ENCODE results near the gene CST7.

DNA sequence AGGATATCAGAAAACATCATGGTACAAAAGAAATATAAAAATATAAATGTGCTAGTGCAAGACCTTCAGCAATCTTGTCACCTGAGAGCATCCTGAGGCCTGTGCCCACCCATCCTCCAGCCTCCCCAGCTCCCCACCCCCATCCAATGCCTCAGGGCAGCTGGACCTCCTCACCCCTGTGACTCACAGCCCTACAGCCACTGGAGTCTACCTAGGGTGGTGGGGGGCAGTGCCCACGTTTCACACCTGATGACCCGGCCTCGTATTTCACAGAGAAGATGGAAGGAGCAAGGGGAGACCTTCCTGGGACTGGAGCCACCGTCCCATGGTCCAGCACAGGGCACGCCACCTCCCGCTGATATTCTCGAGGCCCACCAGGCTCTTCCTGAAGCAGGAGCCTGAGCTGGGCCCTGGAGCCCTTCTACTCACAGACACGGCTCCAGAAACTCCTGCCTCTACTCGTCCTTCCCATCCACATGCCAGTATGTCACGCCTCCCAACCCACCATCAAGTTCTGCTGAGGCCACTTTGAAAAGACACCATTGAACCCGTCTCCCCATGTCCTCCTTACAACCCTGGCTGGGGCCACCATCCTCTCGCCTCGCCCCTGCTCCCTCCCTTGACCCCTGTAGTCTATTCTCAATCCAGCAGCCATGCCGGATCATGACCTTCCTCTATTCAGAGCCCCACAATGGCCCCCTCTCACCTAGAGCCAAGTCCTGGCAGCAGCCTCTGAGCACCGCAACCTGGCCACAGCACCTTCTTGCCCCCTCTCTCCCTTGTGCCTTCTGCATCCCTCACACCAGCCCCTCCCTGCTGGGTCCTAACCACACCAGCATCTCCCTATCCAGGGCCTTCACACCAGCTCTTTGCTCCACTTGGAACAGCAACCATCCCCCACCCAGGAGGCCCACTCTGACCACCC lies 30.2 kb downstream of the CST7 start:
- TF ChIP-seq, protein P1, sequence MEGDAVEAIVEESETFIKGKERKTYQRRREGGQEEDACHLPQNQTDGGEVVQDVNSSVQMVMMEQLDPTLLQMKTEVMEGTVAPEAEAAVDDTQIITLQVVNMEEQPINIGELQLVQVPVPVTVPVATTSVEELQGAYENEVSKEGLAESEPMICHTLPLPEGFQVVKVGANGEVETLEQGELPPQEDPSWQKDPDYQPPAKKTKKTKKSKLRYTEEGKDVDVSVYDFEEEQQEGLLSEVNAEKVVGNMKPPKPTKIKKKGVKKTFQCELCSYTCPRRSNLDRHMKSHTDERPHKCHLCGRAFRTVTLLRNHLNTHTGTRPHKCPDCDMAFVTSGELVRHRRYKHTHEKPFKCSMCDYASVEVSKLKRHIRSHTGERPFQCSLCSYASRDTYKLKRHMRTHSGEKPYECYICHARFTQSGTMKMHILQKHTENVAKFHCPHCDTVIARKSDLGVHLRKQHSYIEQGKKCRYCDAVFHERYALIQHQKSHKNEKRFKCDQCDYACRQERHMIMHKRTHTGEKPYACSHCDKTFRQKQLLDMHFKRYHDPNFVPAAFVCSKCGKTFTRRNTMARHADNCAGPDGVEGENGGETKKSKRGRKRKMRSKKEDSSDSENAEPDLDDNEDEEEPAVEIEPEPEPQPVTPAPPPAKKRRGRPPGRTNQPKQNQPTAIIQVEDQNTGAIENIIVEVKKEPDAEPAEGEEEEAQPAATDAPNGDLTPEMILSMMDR (IDR thresholded peaks at IDR 0.05) = no peak
- no peak for TF ChIP-seq POLR2A (IDR thresholded peaks at IDR 0.05)

Measured in right lobe of liver (tissue), 4 donors.